Measurements from ENCODE around the gene INO80C.

INO80C gene

DNA sequence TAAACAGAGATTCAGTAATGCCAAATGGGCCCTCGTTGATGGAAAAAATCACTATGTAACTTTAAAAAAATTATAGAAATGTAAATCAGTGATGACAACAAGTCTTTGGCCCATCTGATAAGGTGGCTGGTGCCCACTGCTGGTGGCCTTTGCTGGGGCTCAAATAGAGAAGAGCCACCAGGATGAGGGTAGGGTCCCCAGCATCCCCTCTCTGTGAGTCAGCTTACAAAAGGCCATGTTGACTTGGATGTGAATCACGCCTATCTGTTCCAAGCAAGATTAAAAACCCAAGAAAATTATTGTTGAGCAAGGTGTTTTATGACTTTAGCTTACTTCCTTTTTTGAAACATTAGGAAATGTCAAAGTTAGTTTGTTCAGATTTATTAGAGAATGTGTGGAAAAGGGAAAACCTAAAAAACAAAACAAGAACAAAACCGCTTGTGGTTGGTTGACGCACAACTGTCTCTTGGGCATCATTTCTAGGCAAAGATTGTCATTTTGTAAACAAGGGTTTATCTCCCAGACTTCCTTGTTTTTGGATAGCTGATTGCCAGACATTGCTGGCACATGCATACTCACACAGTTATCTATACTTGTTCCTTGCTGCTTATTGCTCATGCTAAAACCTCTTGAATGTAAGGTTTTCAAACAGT is 66.9 kb downstream of the INO80C start:
- no peak for DNase-seq (ENCODE audit: low read depth in 2 of 2)

DNA sequence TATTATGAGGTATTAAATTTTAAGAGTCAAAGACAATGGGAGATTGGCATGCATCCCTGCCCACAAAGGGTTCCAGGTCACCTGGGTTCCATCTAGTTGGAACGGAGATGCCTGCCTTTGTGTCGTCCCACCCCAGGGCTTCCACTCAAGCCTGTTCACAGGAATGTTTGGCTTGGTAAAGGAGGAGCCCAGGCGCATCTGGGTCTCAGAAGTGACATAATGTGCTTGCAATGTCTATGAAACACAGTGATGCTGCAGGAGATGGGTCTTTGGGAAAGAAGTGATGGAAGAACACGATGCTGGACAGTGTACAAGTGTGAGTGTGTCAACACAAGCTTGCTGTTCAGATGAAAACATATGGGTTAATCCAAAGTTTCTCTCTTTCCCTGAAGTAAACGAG is 71.0 kb downstream of the INO80C start:
- DNase-seq (ENCODE audit: low read depth in 2 of 2) = no peak

- no peak for DNase-seq (ENCODE audit: low read depth in 2 of 2)
Measured at GRCh38 chr18:35424356-35424755, 73.4 kb downstream of the INO80C start.

GRCh38 chr18:35422237-35422636 is 75.5 kb downstream of the INO80C start:
- no peak for DNase-seq (ENCODE audit: low read depth in 2 of 2)

- DNase-seq (ENCODE audit: low read depth in 2 of 2) = no peak
Measured at GRCh38 chr18:35418610-35419009, 79.2 kb downstream of the INO80C start.

Data from stimulated activated CD8-positive, alpha-beta memory T cell treated with anti-CD3 and anti-CD28 coated beads, Interleukin-7, amount 100 ng/mL, for 4 hours (primary cell).